K562 (cell line): ENCODE results near the gene ADAR. TPM values are rescaled to one million over a fixed set of nuclear protein-coding genes. Genes with fewer than 3 reads are reported as not detected.
A peak's percentile ranks its signal among the peaks of the same experiment; 100 is the strongest.

Source experiments
- ATAC-seq: fragments of 200-7000 bp; cut with Tn5 transposase; 3 replicates; pipeline ENCODE4 v1.9.1; 2020; ENCODE audit warnings: moderate library complexity
- BruUV-seq: library from RNA; stranded (reverse); fragments of 400-500 nt; replicated peaks from 2 replicates; lab custom pipeline; 2021; lab: Mats Ljungman, UMichigan
- CTCF ChIA-PET: fragments of 300-600 bp; formaldehyde crosslinking; extraction: SDS; loops from one replicate; lab custom pipeline; 2021; ENCODE audit warnings: low intra/inter-chr PET ratio; lab: Yijun Ruan, JAX
- POLR2A ChIA-PET: fragments of 300-600, 350-650 bp; sonication (Branson Sonifier 250); formaldehyde crosslinking; extraction: SDS; loops from one replicate; lab custom pipeline; 2021; ENCODE audit warnings: antibody characterized with exemption, inconsistent platforms; lab: Yijun Ruan, JAX
- DNase-seq, 4 experiments: peaks; one replicate each; pipeline versions ENCODE4 v3.0.0 to v3.0.0-alpha.2; 2011 to 2018; ENCODE audit warnings: low spot score in 3 of 4, mixed read lengths in 3 of 4; ENCODE audit errors: extremely low read depth in 1 of 4
- FAIRE-seq: peaks from 2 replicates; lab custom pipeline; 2011; peaks lifted over from hg19 to GRCh38; lab: Jason Lieb, UNC
- H2AFZ ChIP-seq: 2 replicates; pipeline ENCODE4 v1.6.0; 2011; ENCODE audit warnings: low read depth, low read length, control low read depth, inconsistent platforms
- H3K27ac ChIP-seq: fragments of 200-600 bp; 3 replicates; pipeline ENCODE4 v1.8.0; 2011; ENCODE audit warnings: low read depth, mild to moderate bottlenecking, control low read depth, inconsistent platforms, low read length, moderate library complexity, mixed read lengths; ENCODE audit errors: extremely low read depth
- H3K27me3 ChIP-seq, 2 experiments: fragments of 300-600 bp in 1 of 2; 2 replicates in 1 of 2; 3 replicates in 1 of 2; pipeline versions ENCODE4 v1.6.0 to v1.8.0; 2011; ENCODE audit warnings: inconsistent platforms in 2 of 2, low read length in 2 of 2, mild to moderate bottlenecking in 1 of 2, mixed read lengths in 1 of 2, moderate library complexity in 1 of 2; ENCODE audit not compliant: control insufficient read depth in 2 of 2, insufficient read depth in 2 of 2
- H3K36me3 ChIP-seq: fragments of 300-600 bp; 3 replicates; pipeline ENCODE4 v1.8.0; 2011; ENCODE audit warnings: mild to moderate bottlenecking, low read length, inconsistent platforms; ENCODE audit not compliant: control insufficient read depth, insufficient read depth
- H3K4me1 ChIP-seq, 2 experiments: fragments of 200-600 bp in 1 of 2; replicated peaks in 1 of 2; 2 replicates in 1 of 2; 3 replicates in 1 of 2; pipeline versions ENCODE4 v1.5.1 to v1.8.0; 2011; ENCODE audit warnings: inconsistent platforms in 2 of 2, low read length in 2 of 2, mild to moderate bottlenecking in 1 of 2, mixed read lengths in 1 of 2, moderate library complexity in 1 of 2; ENCODE audit not compliant: control insufficient read depth in 2 of 2, insufficient read depth in 2 of 2
- H3K4me2 ChIP-seq: 2 replicates; pipeline ENCODE4 v1.6.1; 2011; ENCODE audit warnings: low read length, control low read depth, inconsistent platforms, mixed read lengths; ENCODE audit not compliant: insufficient read depth
- H3K4me3 ChIP-seq: fragments of 200-600 bp; sonication (generic), shearing (Covaris generic); 2 replicates; pipeline ENCODE4 v1.5.1; 2016; ENCODE audit warnings: control low read depth, inconsistent platforms
- H3K79me2 ChIP-seq: fragments of 200-600 bp; 3 replicates; pipeline ENCODE4 v1.8.0; 2011; ENCODE audit warnings: low read length, inconsistent platforms; ENCODE audit not compliant: control insufficient read depth, insufficient read depth
- H3K9ac ChIP-seq, 2 experiments: 2 replicates each; pipeline versions ENCODE4 v1.6.0 to v1.6.1; 2011; ENCODE audit warnings: low read depth in 2 of 2, low read length in 2 of 2, control low read depth in 1 of 2, inconsistent platforms in 1 of 2, mild to moderate bottlenecking in 1 of 2, mixed read lengths in 1 of 2; ENCODE audit not compliant: insufficient read depth in 1 of 2
- H3K9me1 ChIP-seq: one replicate; pipeline ENCODE4 v1.6.0; 2011; ENCODE audit warnings: inconsistent platforms, mild to moderate bottlenecking, low read length, moderate library complexity; ENCODE audit not compliant: control insufficient read depth, insufficient read depth
- H3K9me3 ChIP-seq: replicated peaks from 2 replicates; pipeline ENCODE4 v1.5.1; 2011; ENCODE audit warnings: low read depth, low read length, inconsistent platforms; ENCODE audit not compliant: control insufficient read depth, insufficient read depth
- H4K20me1 ChIP-seq: replicated peaks from 2 replicates; pipeline ENCODE4 v1.6.1; 2011; ENCODE audit warnings: low read length, inconsistent platforms, mixed read lengths; ENCODE audit not compliant: control insufficient read depth, insufficient read depth
- CREB5 ChIP-seq: fragments of 250-450 bp; sonication (Bioruptor Pico); IDR thresholded peaks from 2 replicates; pipeline ENCODE4 v1.5.0; 2020; ENCODE audit warnings: mild to moderate bottlenecking
- DEAF1 ChIP-seq: fragments of 450-650 bp; formaldehyde crosslinking; IDR thresholded peaks from 2 replicates; pipeline ENCODE4 v1.4.0; 2020; ENCODE audit warnings: mild to moderate bottlenecking, moderate library complexity
- FOSL1 ChIP-seq: fragments of 200-800 bp; sonication (Bioruptor generic); conservative IDR thresholded peaks from 2 replicates; pipeline ENCODE4 v1.6.1; 2016; ENCODE audit warnings: missing genetic modification characterization, missing compliant biosample characterization
- JUND ChIP-seq, 2 experiments: IDR thresholded peaks; 2 replicates in 1 of 2; 3 replicates in 1 of 2; pipeline ENCODE4 v1.6.1; 2011; ENCODE audit warnings: borderline replicate concordance in 2 of 2, low read depth in 2 of 2, low read length in 2 of 2, improper control_type of control experiment in 1 of 2, missing biosample characterization in 1 of 2, missing genetic modification characterization in 1 of 2, missing genetic modification reagents in 1 of 2
- WGBS: fragments of 100-300 bp; shearing (Covaris generic); methylation state at CpG from one replicate; pipeline ENCODE4 v1.1.6; 2016; ENCODE audit warnings: low coverage, mixed read lengths; ENCODE audit not compliant: insufficient coverage; ENCODE audit errors: missing lambda C conversion rate; 5-methylcytosine and 5-hydroxymethylcytosine counted together
- in situ Hi-C: fragments of 300-500 bp; cut with MboI; formaldehyde crosslinking; loops from 4 replicates; pipeline ENCODE4 v1.15.0; 2018; ENCODE audit warnings: inconsistent platforms, mixed read lengths
- intact Hi-C: fragments of 100-400 bp; cut with micrococcal nuclease; formaldehyde crosslinking; loops from 2 replicates; pipeline ENCODE4 v1.14.2; 2022
- polyA plus RNA-seq, 8 experiments: library from polyadenylated mRNA; depleted of rRNA in 4 of 8; stranded (reverse) in 5 of 8; unstranded in 3 of 8; fragments of >200 nt; fragmentation: Nextera tagmentation in 2 of 8; fragmentation: Illumina TruSeq in 1 of 8; extraction: Ambion mirVana in 2 of 8; extraction: Trizol in 1 of 8; gene quantifications; 2 replicates each; pipeline versions ENCODE4 v1.2.1 to v1.2.3, GENCODE V29; 2011 to 2014; ENCODE audit warnings: inconsistent platforms in 1 of 8, missing spikeins in 1 of 8
- total RNA-seq, 7 experiments: library from RNA; depleted of rRNA in 6 of 7; stranded (reverse); fragments of >200 nt in 6 of 7; fragmentation: Illumina TruSeq in 2 of 7; extraction: Trizol in 2 of 7; gene quantifications; 2 replicates each; pipeline versions ENCODE4 v1.2.1 to v1.2.3, GENCODE V29; 2011 to 2021; ENCODE audit warnings: low replicate concordance in 1 of 7

The ADAR gene
- total and polyA plus RNA-seq, 9 of the 15 experiments (the other 6 are each of a cell fraction or from before 2014, with no cell fraction given): 30.1 to 123 (median 60.2) TPM

- TF ChIP-seq CREB5 (CRISPR knock-in tag): no peak
- peak; percentile 18; the same call in 1 of the 2 replicates for TF ChIP-seq JUND (IDR thresholded peaks at IDR 0.05; ENCODE audit: borderline replicate concordance, low read depth, low read length)
- no peak for TF ChIP-seq JUND (tag; IDR thresholded peaks at IDR 0.05; ENCODE audit: borderline replicate concordance, low read depth, low read length)
- no peak for TF ChIP-seq DEAF1 (CRISPR knock-in tag)
- peak; percentile 31 for TF ChIP-seq FOSL1 (tag)
- Histone ChIP-seq H3K27ac (peak overlapping the region; percentile 24; the same call in 1 of the 3 replicates), H3K4me2 (no peak overlapping the region), H3K79me2 (peaks cover 35% of the 10 kb centered on the region), H3K9ac (no peak overlapping the region), H2AFZ (no peak overlapping the region), H3K4me3 (no peak overlapping the region), H3K9me3 (no peaks in the 10 kb centered on the region), H3K27me3 (no peaks in the 10 kb centered on the region), H4K20me1 (peaks cover 15% of the 10 kb centered on the region; the same call in 1 of the 2 replicates), H3K4me1 (peaks cover 0 to 6% of the 10 kb centered on the region in 2 experiments; a peak in 3 of 5 replicates), H3K9me1 (peaks cover under 1% of the 10 kb centered on the region), H3K36me3 (peaks cover 90% of the 10 kb centered on the region)
- no TSS peak for BruUV-seq
- intact Hi-C loops (no loop called here), in situ Hi-C loops (no loop called here)
- ATAC-seq (no peak; the same call in 2 of the 3 replicates), DNase-seq (no peak), FAIRE-seq (no peak)
- ChIA-PET CTCF (no interaction called here), POLR2A (interaction anchor here (0.7 to 1.7 kb wide), 2 partner anchors 28 to 211 kb away, joined by 3 to 5 read pairs; no protein-coding TSS in a partner anchor)
- 51% methylated on average over 3 of the region's 3 CpGs for WGBS
Observed at GRCh38 chr1:154598871-154599635, 8.9 kb downstream of the ADAR start.
